Liver (tissue), 9 donors: ENCODE results near the gene KCNMA1. TPM values are rescaled to one million over a fixed set of nuclear protein-coding genes. Genes with fewer than 3 reads are reported as not detected.

ENCODE experiments used
- DNase-seq: peaks from one replicate; pipeline ENCODE4 v3.0.0-alpha.2; 2017; ENCODE audit warnings: low spot score
- H3K27ac ChIP-seq, 2 donors: one replicate each; pipeline ENCODE4 v1.7.0; 2013; ENCODE audit warnings: inconsistent platforms in 2 of 2, low read length in 2 of 2, control low read depth in 1 of 2, low read depth in 1 of 2, mild to moderate bottlenecking in 1 of 2
- H3K27me3 ChIP-seq, 4 donors: one replicate each; pipeline versions ENCODE4 v1.6.1 to v1.7.0; 2013; ENCODE audit warnings: low read length in 3 of 4, inconsistent platforms in 1 of 4, mild to moderate bottlenecking in 1 of 4, moderate library complexity in 1 of 4; ENCODE audit not compliant: control insufficient read depth in 4 of 4, insufficient read depth in 4 of 4
- H3K36me3 ChIP-seq, 4 donors: one replicate each; pipeline versions ENCODE4 v1.6.1 to v1.7.0; 2013; ENCODE audit warnings: low read length in 3 of 4, mild to moderate bottlenecking in 3 of 4, low read depth in 1 of 4, moderate library complexity in 1 of 4; ENCODE audit not compliant: control insufficient read depth in 4 of 4, insufficient read depth in 3 of 4
- H3K4me1 ChIP-seq, 4 donors: one replicate each; pipeline versions ENCODE4 v1.6.1 to v1.7.0; 2013; ENCODE audit warnings: low read length in 3 of 4, mild to moderate bottlenecking in 3 of 4, moderate library complexity in 1 of 4; ENCODE audit not compliant: control insufficient read depth in 4 of 4, insufficient read depth in 4 of 4
- H3K4me3 ChIP-seq, 3 donors: one replicate each; pipeline versions ENCODE4 v1.6.1 to v1.7.0; 2013; ENCODE audit warnings: low read length in 3 of 3, control low read depth in 1 of 3, low read depth in 1 of 3, mild to moderate bottlenecking in 1 of 3
- H3K9ac ChIP-seq, 2 donors: one replicate each; pipeline ENCODE4 v1.7.0; 2013; ENCODE audit warnings: low read length in 2 of 2, mild to moderate bottlenecking in 2 of 2, moderate library complexity in 2 of 2, control low read depth in 1 of 2, low read depth in 1 of 2
- H3K9me3 ChIP-seq, 4 donors: one replicate each; pipeline versions ENCODE4 v1.6.1 to v1.7.0; 2013; ENCODE audit warnings: low read length in 3 of 4; ENCODE audit not compliant: control insufficient read depth in 4 of 4
- EGR1 ChIP-seq, 2 donors: IDR thresholded peaks; 2 replicates each; pipeline ENCODE4 v1.6.1; 2016 to 2018; ENCODE audit warnings: antibody characterized with exemption in 2 of 2, low read depth in 2 of 2
- FOXA1 ChIP-seq: IDR thresholded peaks from 2 replicates; pipeline ENCODE4 v1.6.1; 2016; ENCODE audit warnings: antibody characterized with exemption
- FOXA2 ChIP-seq: IDR thresholded peaks from 2 replicates; pipeline ENCODE4 v1.6.1; 2016; ENCODE audit warnings: antibody characterized with exemption
- GABPA ChIP-seq, 2 donors: IDR thresholded peaks in 1 of 2; conservative IDR thresholded peaks in 1 of 2; 2 replicates each; pipeline ENCODE4 v1.6.1; 2016; ENCODE audit warnings: antibody characterized with exemption in 2 of 2, mild to moderate bottlenecking in 1 of 2, moderate library complexity in 1 of 2
- HNF4A ChIP-seq, 2 donors: conservative IDR thresholded peaks; 2 replicates each; pipeline ENCODE4 v1.6.1; 2016; ENCODE audit warnings: antibody characterized with exemption in 2 of 2, mild to moderate bottlenecking in 2 of 2
- HNF4G ChIP-seq: IDR thresholded peaks from 2 replicates; pipeline ENCODE4 v1.6.1; 2016; ENCODE audit warnings: antibody characterized with exemption
- JUND ChIP-seq, 2 donors: IDR thresholded peaks; 2 replicates each; pipeline ENCODE4 v1.6.1; 2016; ENCODE audit warnings: antibody characterized with exemption in 2 of 2
- NR2F2 ChIP-seq: IDR thresholded peaks from 2 replicates; pipeline ENCODE4 v1.6.1; 2016; ENCODE audit warnings: antibody characterized with exemption
- RXRA ChIP-seq, 2 donors: IDR thresholded peaks; 2 replicates each; pipeline ENCODE4 v1.6.1; 2017 to 2018; ENCODE audit warnings: antibody characterized with exemption in 2 of 2, mild to moderate bottlenecking in 1 of 2
- TAF1 ChIP-seq: conservative IDR thresholded peaks from 2 replicates; pipeline ENCODE4 v1.6.1; 2016; ENCODE audit warnings: antibody characterized with exemption, mild to moderate bottlenecking
- YY1 ChIP-seq: IDR thresholded peaks from 2 replicates; pipeline ENCODE4 v1.6.1; 2016; ENCODE audit warnings: antibody characterized with exemption, mild to moderate bottlenecking
- WGBS: extraction: QIAGEN DNeasy Blood & Tissue Kit; methylation state at CpG from one replicate; pipeline ENCODE4 v1.1.7; 2013; 5-methylcytosine and 5-hydroxymethylcytosine counted together
- polyA plus RNA-seq, 2 donors: library from polyadenylated mRNA; stranded (reverse) in 1 of 2; unstranded in 1 of 2; fragments of 200-250 nt in 1 of 2; fragments of >200 nt in 1 of 2; fragmentation: Nextera tagmentation in 1 of 2; extraction: Ambion mirVana in 1 of 2; gene quantifications; one replicate each; pipeline versions ENCODE4 v1.2.1 to v1.2.3, GENCODE V29; 2013 to 2015
- total RNA-seq, 2 donors: library from RNA; depleted of rRNA; stranded (reverse); fragments of >200 nt; gene quantifications; one replicate each; pipeline ENCODE4 v1.2.3, GENCODE V29; 2014
- TF ChIP-seq, protein P1 (sequence below): IDR thresholded peaks from 2 replicates; pipeline ENCODE4 v1.6.1; 2016; ENCODE audit warnings: antibody characterized with exemption
- TF ChIP-seq, protein P2 (sequence below): IDR thresholded peaks from 2 replicates; pipeline ENCODE4 v1.6.1; 2016; ENCODE audit warnings: antibody characterized with exemption
- TF ChIP-seq, protein P3 (sequence below): IDR thresholded peaks from 2 replicates; pipeline ENCODE4 v1.6.1; 2016; ENCODE audit warnings: antibody characterized with exemption, mild to moderate bottlenecking
- TF ChIP-seq, protein P4 (sequence below): fragments of 150-350 bp; IDR thresholded peaks from 2 replicates; pipeline ENCODE4 v1.5.1; 2017; ENCODE audit warnings: improper control_type of control experiment, low read depth, low read length; ENCODE audit not compliant: missing input control
- donor health status: healthy.
- donor health status: healthy.
- donor health status: healthy.
- donor health status: healthy.
- donor health status: healthy.

KCNMA1 gene
- total and polyA plus RNA-seq, 4 donors = 2.5 to 9.7 (median 4.7) TPM

DNA sequence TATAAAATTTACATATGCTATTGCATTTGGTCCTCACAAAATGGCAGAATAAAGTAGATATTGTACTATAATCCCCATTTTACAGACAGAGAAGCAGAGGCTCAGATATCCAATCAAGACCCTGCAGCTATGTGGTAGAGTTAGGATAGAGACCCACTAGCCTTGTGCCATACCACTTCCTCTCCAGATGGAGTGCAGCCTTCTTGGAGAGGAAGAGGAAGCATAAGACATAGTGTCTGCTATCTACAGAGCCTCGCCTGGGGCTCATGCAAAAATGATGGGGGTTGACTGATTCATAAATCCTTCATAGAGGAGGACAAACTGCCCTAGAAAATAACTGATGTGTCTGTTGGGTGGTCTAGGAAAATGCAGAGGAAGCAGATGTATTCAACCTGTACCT, 447.3 kb downstream of the KCNMA1 start:
- H3K4me3 ChIP-seq = no peak overlapping the region
- DNase-seq = no peak
- H3K27me3 ChIP-seq = no peaks in the 10 kb centered on the region
- H3K27ac ChIP-seq = no peak overlapping the region
- no peaks in the 10 kb centered on the region for H3K36me3 ChIP-seq
- H3K9ac ChIP-seq = no peak overlapping the region
- H3K9me3 ChIP-seq = no peaks in the 10 kb centered on the region
- TF ChIP-seq, protein P1, sequence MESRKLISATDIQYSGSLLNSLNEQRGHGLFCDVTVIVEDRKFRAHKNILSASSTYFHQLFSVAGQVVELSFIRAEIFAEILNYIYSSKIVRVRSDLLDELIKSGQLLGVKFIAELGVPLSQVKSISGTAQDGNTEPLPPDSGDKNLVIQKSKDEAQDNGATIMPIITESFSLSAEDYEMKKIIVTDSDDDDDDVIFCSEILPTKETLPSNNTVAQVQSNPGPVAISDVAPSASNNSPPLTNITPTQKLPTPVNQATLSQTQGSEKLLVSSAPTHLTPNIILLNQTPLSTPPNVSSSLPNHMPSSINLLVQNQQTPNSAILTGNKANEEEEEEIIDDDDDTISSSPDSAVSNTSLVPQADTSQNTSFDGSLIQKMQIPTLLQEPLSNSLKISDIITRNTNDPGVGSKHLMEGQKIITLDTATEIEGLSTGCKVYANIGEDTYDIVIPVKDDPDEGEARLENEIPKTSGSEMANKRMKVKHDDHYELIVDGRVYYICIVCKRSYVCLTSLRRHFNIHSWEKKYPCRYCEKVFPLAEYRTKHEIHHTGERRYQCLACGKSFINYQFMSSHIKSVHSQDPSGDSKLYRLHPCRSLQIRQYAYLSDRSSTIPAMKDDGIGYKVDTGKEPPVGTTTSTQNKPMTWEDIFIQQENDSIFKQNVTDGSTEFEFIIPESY = no peak
- TF ChIP-seq, protein P2, sequence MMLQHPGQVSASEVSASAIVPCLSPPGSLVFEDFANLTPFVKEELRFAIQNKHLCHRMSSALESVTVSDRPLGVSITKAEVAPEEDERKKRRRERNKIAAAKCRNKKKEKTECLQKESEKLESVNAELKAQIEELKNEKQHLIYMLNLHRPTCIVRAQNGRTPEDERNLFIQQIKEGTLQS = no peak
- TF ChIP-seq EGR1 (IDR thresholded peaks at IDR 0.05; ENCODE audit: low read depth in 2 of 2) (no peak), HNF4G (no peak), TAF1 (no peak), YY1 (no peak), FOXA1 (no peak), HNF4A (conservative IDR thresholded peaks at IDR 0.05) (no peak), NR2F2 (no peak), JUND (IDR thresholded peaks at IDR 0.05) (no peak), RXRA (IDR thresholded peaks at IDR 0.05) (no peak), GABPA (IDR thresholded peaks at IDR 0.05 in 1 of 2, conservative IDR thresholded peaks at IDR 0.05 in 1 of 2) (no peak), FOXA2 (no peak)
- TF ChIP-seq, protein P3, sequence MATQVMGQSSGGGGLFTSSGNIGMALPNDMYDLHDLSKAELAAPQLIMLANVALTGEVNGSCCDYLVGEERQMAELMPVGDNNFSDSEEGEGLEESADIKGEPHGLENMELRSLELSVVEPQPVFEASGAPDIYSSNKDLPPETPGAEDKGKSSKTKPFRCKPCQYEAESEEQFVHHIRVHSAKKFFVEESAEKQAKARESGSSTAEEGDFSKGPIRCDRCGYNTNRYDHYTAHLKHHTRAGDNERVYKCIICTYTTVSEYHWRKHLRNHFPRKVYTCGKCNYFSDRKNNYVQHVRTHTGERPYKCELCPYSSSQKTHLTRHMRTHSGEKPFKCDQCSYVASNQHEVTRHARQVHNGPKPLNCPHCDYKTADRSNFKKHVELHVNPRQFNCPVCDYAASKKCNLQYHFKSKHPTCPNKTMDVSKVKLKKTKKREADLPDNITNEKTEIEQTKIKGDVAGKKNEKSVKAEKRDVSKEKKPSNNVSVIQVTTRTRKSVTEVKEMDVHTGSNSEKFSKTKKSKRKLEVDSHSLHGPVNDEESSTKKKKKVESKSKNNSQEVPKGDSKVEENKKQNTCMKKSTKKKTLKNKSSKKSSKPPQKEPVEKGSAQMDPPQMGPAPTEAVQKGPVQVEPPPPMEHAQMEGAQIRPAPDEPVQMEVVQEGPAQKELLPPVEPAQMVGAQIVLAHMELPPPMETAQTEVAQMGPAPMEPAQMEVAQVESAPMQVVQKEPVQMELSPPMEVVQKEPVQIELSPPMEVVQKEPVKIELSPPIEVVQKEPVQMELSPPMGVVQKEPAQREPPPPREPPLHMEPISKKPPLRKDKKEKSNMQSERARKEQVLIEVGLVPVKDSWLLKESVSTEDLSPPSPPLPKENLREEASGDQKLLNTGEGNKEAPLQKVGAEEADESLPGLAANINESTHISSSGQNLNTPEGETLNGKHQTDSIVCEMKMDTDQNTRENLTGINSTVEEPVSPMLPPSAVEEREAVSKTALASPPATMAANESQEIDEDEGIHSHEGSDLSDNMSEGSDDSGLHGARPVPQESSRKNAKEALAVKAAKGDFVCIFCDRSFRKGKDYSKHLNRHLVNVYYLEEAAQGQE = no peak
- TF ChIP-seq, protein P4, sequence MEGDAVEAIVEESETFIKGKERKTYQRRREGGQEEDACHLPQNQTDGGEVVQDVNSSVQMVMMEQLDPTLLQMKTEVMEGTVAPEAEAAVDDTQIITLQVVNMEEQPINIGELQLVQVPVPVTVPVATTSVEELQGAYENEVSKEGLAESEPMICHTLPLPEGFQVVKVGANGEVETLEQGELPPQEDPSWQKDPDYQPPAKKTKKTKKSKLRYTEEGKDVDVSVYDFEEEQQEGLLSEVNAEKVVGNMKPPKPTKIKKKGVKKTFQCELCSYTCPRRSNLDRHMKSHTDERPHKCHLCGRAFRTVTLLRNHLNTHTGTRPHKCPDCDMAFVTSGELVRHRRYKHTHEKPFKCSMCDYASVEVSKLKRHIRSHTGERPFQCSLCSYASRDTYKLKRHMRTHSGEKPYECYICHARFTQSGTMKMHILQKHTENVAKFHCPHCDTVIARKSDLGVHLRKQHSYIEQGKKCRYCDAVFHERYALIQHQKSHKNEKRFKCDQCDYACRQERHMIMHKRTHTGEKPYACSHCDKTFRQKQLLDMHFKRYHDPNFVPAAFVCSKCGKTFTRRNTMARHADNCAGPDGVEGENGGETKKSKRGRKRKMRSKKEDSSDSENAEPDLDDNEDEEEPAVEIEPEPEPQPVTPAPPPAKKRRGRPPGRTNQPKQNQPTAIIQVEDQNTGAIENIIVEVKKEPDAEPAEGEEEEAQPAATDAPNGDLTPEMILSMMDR = no peak
- 81% methylated on average over 1 of the region's 1 CpG for WGBS
- H3K4me1 ChIP-seq = peaks cover 0 to 17% (median 13%) of the 10 kb centered on the region in 4 donors

DNA sequence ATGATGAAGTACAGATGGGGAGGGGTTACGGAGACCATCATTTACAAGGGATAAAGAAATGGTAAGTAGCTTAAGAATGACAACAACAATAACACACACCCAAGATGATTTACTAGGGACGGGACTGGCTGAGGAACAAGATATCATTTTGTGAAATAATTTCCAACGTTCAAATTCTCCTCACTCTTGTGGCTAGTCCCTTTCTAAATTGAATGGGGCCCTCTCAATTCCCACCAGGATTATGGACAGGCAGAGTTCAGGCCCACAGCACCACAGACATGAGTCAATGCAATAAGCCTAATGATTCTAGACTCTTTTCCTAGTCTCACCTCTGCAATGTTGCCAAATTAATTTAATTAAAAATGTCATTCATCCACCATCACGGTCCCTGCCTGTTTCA, 448.1 kb downstream of the KCNMA1 start:
- Histone ChIP-seq H3K9me3 (no peaks in the 10 kb centered on the region), H3K27ac (no peak overlapping the region), H3K36me3 (no peaks in the 10 kb centered on the region), H3K27me3 (no peaks in the 10 kb centered on the region), H3K4me1 (peaks cover 0 to 17% (median 13%) of the 10 kb centered on the region in 4 donors), H3K9ac (no peak overlapping the region), H3K4me3 (no peak overlapping the region)
- DNase-seq = no peak
- WGBS = 90% methylated on average over 4 of the region's 4 CpGs
- TF ChIP-seq NR2F2 = no peak
- TF ChIP-seq, protein P2 = no peak
- TF ChIP-seq, protein P3 = no peak
- TF ChIP-seq, protein P4 = no peak
